Measurements from ENCODE around the gene CXCL16.

DNA sequence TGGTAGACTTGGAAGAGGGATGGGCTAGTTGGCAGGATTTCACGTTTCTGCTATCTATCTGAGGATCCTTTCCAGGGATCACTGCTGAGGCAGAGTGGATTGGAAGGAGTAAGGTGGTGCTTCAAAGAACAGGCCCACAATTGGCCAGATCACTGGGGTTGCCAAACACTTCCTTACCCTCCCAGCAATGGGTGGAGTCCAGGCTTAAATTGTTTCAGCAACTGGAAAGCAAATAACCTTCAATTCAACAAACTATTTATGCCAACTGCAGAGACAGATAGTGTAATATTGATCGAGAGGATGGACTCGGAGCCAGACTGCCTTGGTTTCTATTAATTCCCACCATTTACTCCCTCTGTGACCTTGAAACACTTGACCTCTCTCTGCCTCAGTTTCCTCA is 27.2 kb downstream of the CXCL16 start:
- TF ChIP-seq PATZ1 (CRISPR knock-in tag; IDR thresholded peaks at IDR 0.05; ENCODE audit: borderline replicate concordance), result no peak
- TF ChIP-seq BACH2 (CRISPR knock-in tag; IDR thresholded peaks at IDR 0.05; ENCODE audit: borderline replicate concordance), result no peak
- no peak for TF ChIP-seq RARB (CRISPR knock-in tag; IDR thresholded peaks at IDR 0.05)
- TF ChIP-seq PPARA (CRISPR knock-in tag; IDR thresholded peaks at IDR 0.05; ENCODE audit: borderline replicate concordance), result no peak
- TF ChIP-seq CSDC2 (CRISPR knock-in tag; IDR thresholded peaks at IDR 0.05), result no peak
- TF ChIP-seq ZC3H10 (CRISPR knock-in tag; IDR thresholded peaks at IDR 0.05), result no peak
- TF ChIP-seq ARNTL (CRISPR knock-in tag; IDR thresholded peaks at IDR 0.05; ENCODE audit: borderline replicate concordance, low read depth), result no peak
- TF ChIP-seq TCF4 (CRISPR knock-in tag; IDR thresholded peaks at IDR 0.05; ENCODE audit: borderline replicate concordance), result no peak

Data from SK-N-SH treated with all-trans-retinoic acid at 6 μM for 48 hours (cell line).